Natural killer cell treated with Interleukin-12 subunit alpha and Interleukin-12 subunit beta and Interleukin-15 and Interleukin-18, amount 100 ng/mL, for 72 hours (primary cell): ENCODE results near the gene ARHGAP15. TPM values are rescaled to one million over a fixed set of nuclear protein-coding genes. Genes with fewer than 3 reads are reported as not detected.

Source experiments
- ATAC-seq, 2 donors: fragments of 150-1000 bp; cut with Tn5 transposase in 1 of 2; sonication (Bioruptor Pico), chemical (Tn5 transposase) in 1 of 2; 2 replicates each; pipeline ENCODE4 v1.10.0; 2021
- DNase-seq: peaks from one replicate; pipeline ENCODE4 v3.0.0; 2022; ENCODE audit warnings: low spot score
- H3K27ac Mint-ChIP-seq, 2 donors: 1 replicate in 1 of 2; 2 replicates in 1 of 2; pipeline ENCODE4 v1.8.0; 2022; ENCODE audit warnings: mixed read lengths in 2 of 2, mild to moderate bottlenecking in 1 of 2, moderate library complexity in 1 of 2
- H3K27me3 Mint-ChIP-seq, 2 donors: 1 replicate in 1 of 2; 2 replicates in 1 of 2; pipeline ENCODE4 v1.8.0; 2022; ENCODE audit warnings: mixed read lengths in 2 of 2
- H3K36me3 Mint-ChIP-seq: one replicate; pipeline ENCODE4 v1.8.0; 2022; ENCODE audit warnings: mixed read lengths
- H3K4me1 Mint-ChIP-seq, 2 donors: 1 replicate in 1 of 2; 2 replicates in 1 of 2; pipeline ENCODE4 v1.8.0; 2022; ENCODE audit warnings: low read depth in 2 of 2, mixed read lengths in 2 of 2, mild to moderate bottlenecking in 1 of 2
- H3K4me3 Mint-ChIP-seq: one replicate; pipeline ENCODE4 v1.8.0; 2022; ENCODE audit warnings: mixed read lengths
- H3K9me3 Mint-ChIP-seq: 2 replicates; pipeline ENCODE4 v1.8.0; 2022; ENCODE audit warnings: mixed read lengths
- total RNA-seq, 2 donors: library from RNA; stranded (reverse); gene quantifications; one replicate each; pipeline ENCODE4 v1.2.3, GENCODE V29; 2022

Gene ARHGAP15
- total RNA-seq, 2 donors from 2014 or later, result 80.6 to 133 TPM

DNA sequence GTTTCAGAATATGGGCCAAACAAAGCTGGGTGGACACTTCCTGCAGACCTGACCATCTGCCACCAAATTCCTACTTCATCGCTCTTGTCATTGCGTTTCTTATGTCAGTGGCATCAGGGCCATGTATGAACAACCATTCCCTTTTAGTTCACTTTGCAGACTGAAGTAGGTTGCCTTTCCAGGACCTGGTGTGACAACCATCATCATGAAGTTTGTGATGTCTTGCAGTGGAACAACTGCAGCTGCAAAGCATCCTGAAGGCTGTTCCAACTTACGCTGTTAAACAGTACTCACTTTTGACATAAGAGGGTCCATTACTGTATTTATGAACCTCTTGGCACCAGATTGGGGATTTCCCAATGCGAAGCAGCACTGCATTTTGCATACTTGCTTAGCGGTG lies 511.6 kb downstream of the ARHGAP15 start:
- Mint-ChIP-seq H3K4me1 (peaks cover 5 to 9% of the 10 kb centered on the region in 2 donors), H3K36me3 (peaks cover 18% of the 10 kb centered on the region), H3K27me3 (no peaks in the 10 kb centered on the region), H3K27ac (no peak overlapping the region), H3K9me3 (no peaks in the 10 kb centered on the region), H3K4me3 (no peak overlapping the region)
- DNase-seq (no peak), ATAC-seq (no peak)

DNA sequence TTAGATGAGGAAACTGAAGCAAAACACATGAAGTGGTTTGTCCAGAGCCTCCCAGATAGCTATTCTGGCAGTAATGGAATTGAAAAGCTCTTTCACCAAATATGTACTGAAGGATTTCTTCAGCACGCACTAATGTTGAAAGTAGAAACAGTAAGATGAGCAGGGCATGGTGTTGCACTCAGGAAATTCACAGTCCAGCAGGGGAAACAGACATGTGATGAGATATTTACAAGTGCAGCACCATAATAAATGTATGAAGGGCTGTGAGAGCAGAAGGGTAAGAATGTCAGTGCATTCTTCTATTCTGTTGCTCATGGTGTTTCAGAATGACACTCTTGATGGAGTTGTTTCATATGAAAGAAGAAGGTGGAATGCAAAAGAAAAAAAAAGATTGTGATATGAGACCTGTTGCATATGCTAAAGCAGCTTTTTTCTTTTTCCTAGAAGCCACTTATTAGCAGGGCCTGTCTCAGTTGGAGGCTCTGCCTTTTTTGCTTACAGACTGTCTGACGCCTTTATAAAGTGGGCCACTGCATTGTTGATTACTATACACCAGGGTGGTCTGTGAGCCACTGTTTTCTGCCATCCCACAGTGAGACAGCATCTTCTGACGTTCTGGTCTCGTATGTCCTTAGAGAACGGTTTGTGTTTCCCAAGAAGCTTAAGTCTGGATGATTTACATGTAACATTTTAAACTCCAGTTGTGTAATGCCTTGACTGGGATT lies 516.9 kb downstream of the ARHGAP15 start:
- peaks cover 22% of the 10 kb centered on the region for H3K36me3 Mint-ChIP-seq
- H3K27ac Mint-ChIP-seq, result peak overlapping the region in 1 of 2 donors; percentile 33
- no peaks in the 10 kb centered on the region for H3K9me3 Mint-ChIP-seq
- no peaks in the 10 kb centered on the region for H3K27me3 Mint-ChIP-seq
- DNase-seq (no peak), ATAC-seq (no peak)
- peaks cover 13 to 15% of the 10 kb centered on the region in 2 donors for H3K4me1 Mint-ChIP-seq
- H3K4me3 Mint-ChIP-seq, result no peak overlapping the region

DNA sequence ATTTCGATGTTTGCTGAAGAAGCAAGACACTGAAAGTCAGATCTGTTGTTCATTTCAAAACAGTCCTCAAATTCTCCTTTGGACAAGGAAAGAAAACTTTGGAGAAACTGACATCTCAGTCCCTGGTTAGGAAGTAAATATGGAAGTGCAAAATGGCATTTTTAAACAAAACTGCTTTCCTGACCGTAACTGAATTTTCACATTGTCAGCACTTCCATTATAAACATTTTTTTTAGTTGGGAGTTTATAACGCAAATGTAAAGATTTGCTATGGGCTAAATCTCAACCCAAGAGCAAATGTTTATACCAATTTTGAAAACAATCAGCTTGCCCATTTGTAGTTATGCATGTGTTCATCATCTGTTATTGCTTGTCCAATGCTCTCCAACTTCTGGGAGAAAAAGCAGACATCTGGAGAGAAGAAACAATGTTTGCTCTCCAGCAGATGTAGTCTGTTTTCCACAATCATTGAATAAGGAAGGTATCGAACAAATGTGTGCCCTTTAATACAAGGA lies 520.1 kb downstream of the ARHGAP15 start:
- Mint-ChIP-seq H3K27me3 (no peaks in the 10 kb centered on the region), H3K36me3 (peaks cover 41% of the 10 kb centered on the region), H3K9me3 (peaks cover 8% of the 10 kb centered on the region), H3K27ac (no peak overlapping the region), H3K4me3 (no peak overlapping the region), H3K4me1 (peaks cover 6 to 11% of the 10 kb centered on the region in 2 donors)
- DNase-seq (no peak), ATAC-seq (no peak)

DNA sequence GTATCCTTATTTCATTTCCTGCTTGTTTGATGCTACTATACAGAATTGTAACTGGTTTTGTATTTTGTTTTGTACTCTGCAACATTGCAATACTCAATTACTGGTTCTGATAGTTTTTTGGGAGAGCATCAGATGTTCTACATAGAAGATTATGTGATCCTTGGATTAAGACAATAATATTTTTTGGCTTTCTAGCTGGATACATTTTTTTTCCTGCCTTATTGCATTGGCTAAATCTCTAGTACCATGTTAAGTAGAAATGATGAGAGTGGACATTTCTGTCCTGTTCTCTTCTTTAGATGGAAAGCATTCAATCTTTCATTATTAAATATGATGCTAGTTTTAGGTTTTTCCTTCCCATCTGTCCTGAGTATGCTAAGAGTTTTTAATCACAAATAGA lies 523.5 kb downstream of the ARHGAP15 start:
- no peak overlapping the region for H3K27ac Mint-ChIP-seq
- DNase-seq (no peak), ATAC-seq (no peak)
- no peaks in the 10 kb centered on the region for H3K27me3 Mint-ChIP-seq
- H3K4me3 Mint-ChIP-seq, result no peak overlapping the region
- H3K36me3 Mint-ChIP-seq, result peaks cover 43% of the 10 kb centered on the region
- H3K4me1 Mint-ChIP-seq, result peaks cover 13 to 14% of the 10 kb centered on the region in 2 donors
- peaks cover 8% of the 10 kb centered on the region for H3K9me3 Mint-ChIP-seq

DNA sequence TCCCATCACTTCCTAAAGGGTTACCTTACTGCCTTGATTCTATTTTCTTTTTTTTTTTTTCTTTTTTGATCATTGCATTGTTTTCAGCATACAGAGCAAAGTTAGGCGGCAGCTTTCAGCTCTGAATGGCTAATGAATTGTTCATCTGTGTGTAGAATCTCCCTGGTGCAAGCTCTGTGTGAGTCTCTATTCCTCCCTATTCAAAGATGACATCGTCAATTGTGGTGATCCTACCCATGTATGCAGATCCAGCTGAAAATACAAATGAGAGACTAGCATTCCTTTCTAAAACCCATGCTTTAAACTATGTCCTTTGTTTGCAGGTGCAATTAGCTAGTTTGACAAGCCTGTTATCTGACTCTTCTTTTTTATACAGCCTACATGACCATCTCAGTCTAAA lies 539.0 kb downstream of the ARHGAP15 start:
- Mint-ChIP-seq H3K9me3 (peaks cover 4% of the 10 kb centered on the region), H3K27me3 (no peaks in the 10 kb centered on the region), H3K27ac (no peak overlapping the region), H3K36me3 (peaks cover 12% of the 10 kb centered on the region), H3K4me3 (no peak overlapping the region), H3K4me1 (peaks cover 0 to 6% of the 10 kb centered on the region in 2 donors)
- ATAC-seq (no peak), DNase-seq (no peak)

DNA sequence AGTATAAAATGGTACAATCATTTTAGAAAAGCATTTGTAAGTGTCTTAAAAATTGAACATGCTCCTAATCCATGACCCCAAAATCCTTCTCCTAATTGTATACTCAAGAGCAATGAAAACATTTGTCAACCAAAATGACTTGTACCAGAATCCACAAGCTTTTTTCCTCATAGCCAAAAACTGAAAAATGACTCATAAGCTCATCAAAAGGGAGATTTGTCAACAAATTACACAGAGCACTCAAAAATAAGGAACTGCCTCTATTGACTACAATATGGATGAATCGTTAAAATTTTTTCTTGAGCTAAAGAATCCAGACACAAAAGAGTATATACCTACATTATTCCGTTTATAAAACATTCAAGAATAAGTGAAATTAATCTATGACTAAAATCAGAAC lies 544.8 kb downstream of the ARHGAP15 start:
- no peak for ATAC-seq
- H3K27me3 Mint-ChIP-seq, result no peaks in the 10 kb centered on the region
- H3K4me3 Mint-ChIP-seq, result no peak overlapping the region
- H3K27ac Mint-ChIP-seq, result no peak overlapping the region
- DNase-seq, result no peak
- peaks cover 30% of the 10 kb centered on the region for H3K36me3 Mint-ChIP-seq
- H3K4me1 Mint-ChIP-seq, result peaks cover 15 to 17% of the 10 kb centered on the region in 2 donors
- peaks cover 3% of the 10 kb centered on the region for H3K9me3 Mint-ChIP-seq

DNA sequence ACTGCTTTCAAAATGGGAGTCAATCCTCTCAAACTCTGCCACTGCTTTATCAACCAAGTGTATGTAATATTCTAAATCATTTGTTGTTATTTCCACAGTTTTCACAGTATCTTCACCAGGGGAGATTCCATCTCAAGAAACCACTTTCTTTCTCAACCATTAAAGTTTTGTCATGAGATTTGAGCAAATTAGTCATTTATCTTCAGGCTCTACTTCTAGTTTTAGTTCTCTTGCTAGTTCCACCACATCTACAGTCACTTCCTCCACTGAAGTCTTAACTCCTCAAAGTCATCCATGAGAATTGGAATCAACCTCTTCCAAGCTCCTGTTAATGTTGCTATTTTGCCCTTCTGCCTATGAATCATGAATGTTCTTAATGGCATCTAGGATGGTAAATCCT lies 545.8 kb downstream of the ARHGAP15 start:
- peaks cover 29% of the 10 kb centered on the region for H3K36me3 Mint-ChIP-seq
- no peaks in the 10 kb centered on the region for H3K27me3 Mint-ChIP-seq
- H3K4me1 Mint-ChIP-seq, result peaks cover 15 to 17% of the 10 kb centered on the region in 2 donors
- H3K27ac Mint-ChIP-seq, result peak overlapping the region; percentile 30 to 43
- no peak overlapping the region for H3K4me3 Mint-ChIP-seq
- no peak for DNase-seq
- H3K9me3 Mint-ChIP-seq, result peaks cover 3% of the 10 kb centered on the region
- ATAC-seq, result no peak

DNA sequence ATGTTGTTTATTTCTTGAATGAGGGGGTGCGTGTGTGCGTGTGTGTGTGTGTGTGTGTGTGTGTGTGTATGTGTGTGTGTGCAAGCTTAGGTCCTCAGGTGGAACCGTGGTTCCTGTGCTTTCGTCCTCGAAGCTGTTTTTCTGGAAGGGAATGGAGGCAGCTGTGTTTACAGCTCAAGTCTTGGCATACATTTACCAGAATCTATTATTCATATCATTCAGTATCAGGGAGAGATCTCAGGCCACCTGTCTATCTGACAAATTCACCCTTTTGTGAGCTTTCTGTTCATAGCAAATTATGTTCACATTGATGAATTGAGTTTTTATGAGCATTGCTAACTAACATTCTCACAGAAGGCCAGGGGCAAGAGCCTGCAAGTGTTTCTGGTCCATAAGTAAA lies 550.4 kb downstream of the ARHGAP15 start:
- Mint-ChIP-seq H3K27ac (peak overlapping the region in 1 of 2 donors; percentile 6), H3K4me1 (peaks cover 8 to 10% of the 10 kb centered on the region in 2 donors), H3K9me3 (peaks cover 3% of the 10 kb centered on the region), H3K4me3 (no peak overlapping the region), H3K27me3 (no peaks in the 10 kb centered on the region), H3K36me3 (peaks cover 19% of the 10 kb centered on the region)
- DNase-seq (no peak), ATAC-seq (no peak)

DNA sequence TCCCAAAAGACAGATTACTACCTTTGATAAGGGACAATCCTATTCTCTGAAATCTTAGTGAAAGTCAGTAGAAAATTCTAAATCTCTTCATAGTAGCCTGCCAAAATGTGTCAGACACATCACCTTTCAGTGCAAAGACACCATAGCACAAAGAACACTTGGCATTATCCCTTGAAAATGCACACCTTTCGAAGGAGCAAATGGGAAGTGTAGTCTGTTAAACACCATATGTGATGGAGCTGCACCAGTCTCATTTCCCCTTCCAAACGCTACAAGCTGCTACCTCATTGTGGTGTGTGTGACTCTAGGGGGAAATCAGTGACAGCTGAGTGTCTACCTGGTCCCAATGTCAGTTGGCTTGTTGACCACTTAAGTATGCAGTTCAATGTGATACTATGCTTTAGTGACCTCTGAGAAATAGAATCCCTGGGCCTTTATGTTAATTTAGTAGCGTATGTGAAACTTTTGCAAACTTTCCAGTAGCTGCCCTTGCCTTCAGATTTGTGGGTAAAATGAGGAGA lies 551.7 kb downstream of the ARHGAP15 start:
- Mint-ChIP-seq H3K9me3 (no peaks in the 10 kb centered on the region), H3K36me3 (peaks cover 9% of the 10 kb centered on the region), H3K27me3 (no peaks in the 10 kb centered on the region), H3K27ac (no peak overlapping the region), H3K4me1 (peaks cover 0 to 3% of the 10 kb centered on the region in 2 donors), H3K4me3 (no peak overlapping the region)
- ATAC-seq (no peak), DNase-seq (no peak)

DNA sequence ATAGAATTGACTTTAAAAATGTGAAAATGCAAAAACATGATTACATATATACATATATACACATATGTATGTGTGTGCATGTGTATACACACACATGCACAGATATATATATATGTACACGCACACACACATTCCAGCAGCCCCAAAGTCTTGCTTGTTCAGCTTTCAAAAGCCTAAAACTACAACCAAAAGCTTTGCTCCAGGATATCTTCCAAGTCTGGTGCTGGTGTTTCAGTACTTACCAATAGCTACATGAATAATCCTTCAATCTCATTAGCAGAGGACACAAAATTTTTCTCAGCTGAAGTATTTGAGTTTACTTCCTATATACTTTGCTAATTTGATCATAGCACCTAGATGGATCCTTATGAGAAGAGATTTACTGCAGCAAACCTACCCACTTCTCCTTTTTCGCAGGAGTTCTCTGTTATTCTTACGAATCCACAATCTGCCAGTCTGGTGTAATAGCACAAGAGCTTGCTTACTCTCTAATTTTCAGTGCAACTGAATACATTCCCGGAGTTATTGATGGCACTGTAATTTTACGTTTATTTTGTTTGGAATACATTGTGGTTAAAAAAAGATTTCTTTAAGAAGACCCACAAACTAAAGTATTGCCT lies 553.3 kb downstream of the ARHGAP15 start:
- Mint-ChIP-seq H3K4me1 (peaks cover 1 to 7% of the 10 kb centered on the region in 2 donors), H3K27me3 (no peaks in the 10 kb centered on the region), H3K4me3 (no peak overlapping the region), H3K27ac (no peak overlapping the region), H3K9me3 (no peaks in the 10 kb centered on the region), H3K36me3 (peaks cover 2% of the 10 kb centered on the region)
- DNase-seq (no peak), ATAC-seq (no peak)

DNA sequence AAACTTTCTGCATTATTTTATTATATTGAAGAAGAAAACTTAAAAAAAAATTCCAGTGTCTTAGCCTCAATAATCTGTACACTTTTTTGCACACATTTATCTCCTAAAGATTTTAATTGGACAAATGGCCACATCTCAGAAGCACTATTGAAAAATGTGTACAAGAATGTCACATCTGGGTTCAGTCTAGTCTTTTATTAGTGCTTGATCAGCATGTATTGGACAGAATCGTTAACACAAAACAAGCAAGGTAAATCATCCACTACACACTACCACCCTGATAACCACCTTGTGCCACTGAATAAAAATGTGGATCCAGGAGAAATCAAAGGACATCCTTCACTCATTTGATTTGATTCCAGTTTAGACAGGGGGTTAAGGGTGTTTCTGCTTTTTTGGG lies 554.8 kb downstream of the ARHGAP15 start:
- Mint-ChIP-seq H3K4me1 (peaks cover 4 to 14% of the 10 kb centered on the region in 2 donors), H3K36me3 (no peaks in the 10 kb centered on the region), H3K4me3 (no peak overlapping the region), H3K27ac (no peak overlapping the region), H3K27me3 (no peaks in the 10 kb centered on the region), H3K9me3 (no peaks in the 10 kb centered on the region)
- ATAC-seq (no peak), DNase-seq (no peak)

DNA sequence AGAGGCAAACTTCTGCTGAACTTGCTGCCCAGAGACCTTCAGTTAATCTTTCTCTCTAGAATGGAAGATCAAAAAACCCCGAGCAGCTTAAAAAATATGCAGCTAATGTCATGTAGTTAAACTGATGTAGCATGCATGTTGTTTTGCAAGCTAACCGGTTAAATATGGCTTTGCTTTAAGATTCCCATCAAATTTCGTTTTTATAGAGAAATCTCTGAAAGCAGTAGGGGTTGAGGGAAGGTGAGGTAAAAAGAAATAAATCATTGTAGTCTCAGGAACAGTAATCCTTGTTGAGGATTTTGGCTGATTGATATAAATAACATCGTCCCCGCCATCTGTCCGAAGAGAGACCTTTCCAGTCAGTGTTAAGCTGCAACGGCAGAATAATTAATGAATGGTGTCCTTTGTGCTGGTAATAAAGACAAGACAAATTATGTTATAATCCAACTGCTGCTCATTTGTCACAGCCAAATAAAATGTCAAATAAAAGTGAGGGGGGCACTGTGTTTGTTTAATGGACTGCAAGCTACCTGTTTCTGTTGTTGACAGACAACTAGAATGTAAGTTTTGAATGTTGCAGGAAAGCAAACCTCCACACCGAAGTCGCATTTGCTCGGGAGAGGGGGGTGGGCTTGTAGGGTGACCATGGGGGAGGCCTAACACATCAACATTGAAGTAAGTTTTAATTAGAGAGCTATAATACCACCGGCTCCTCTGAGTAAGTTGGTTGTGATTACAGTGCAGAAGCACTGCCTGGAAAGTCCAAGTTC lies 555.5 kb downstream of the ARHGAP15 start:
- ATAC-seq, result no peak
- no peaks in the 10 kb centered on the region for H3K9me3 Mint-ChIP-seq
- no peaks in the 10 kb centered on the region for H3K27me3 Mint-ChIP-seq
- H3K4me3 Mint-ChIP-seq, result no peak overlapping the region
- no peak overlapping the region for H3K27ac Mint-ChIP-seq
- no peaks in the 10 kb centered on the region for H3K36me3 Mint-ChIP-seq
- no peak for DNase-seq
- H3K4me1 Mint-ChIP-seq, result peaks cover 10 to 22% of the 10 kb centered on the region in 2 donors

DNA sequence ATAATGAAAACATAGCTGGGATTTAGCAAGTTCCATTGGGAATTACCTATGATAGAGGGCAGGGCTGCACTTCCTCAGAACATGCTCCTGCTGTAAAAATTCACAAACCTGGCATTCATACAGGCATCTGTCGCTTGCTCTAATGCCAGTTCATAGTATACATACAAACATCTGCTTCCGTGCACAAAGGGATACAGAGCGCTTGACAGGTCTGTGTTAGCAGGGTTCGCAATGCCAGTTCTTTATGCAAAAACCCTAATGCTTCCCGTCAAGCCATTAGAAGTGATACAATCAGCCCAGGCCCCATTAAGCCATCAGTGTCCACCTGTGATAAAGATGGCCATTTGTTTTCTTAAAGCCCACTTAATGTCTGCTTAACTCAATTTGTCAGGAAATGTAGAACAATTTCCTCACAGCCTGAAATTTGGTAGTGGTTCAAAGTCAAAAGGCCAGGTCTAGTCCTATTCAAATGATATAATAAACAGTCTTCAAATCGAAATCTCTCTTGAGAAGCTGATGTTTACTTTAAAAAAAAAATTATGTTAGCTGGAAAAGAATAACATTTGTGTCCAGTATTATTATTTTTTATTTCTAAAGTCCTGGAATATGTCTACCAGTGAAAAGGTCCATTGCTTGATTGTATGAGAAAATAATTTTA lies 556.3 kb downstream of the ARHGAP15 start:
- no peaks in the 10 kb centered on the region for H3K27me3 Mint-ChIP-seq
- no peak overlapping the region for H3K4me3 Mint-ChIP-seq
- no peak for DNase-seq
- H3K4me1 Mint-ChIP-seq, result peaks cover 11 to 26% of the 10 kb centered on the region in 2 donors
- ATAC-seq, result no peak
- H3K36me3 Mint-ChIP-seq, result no peaks in the 10 kb centered on the region
- H3K9me3 Mint-ChIP-seq, result no peaks in the 10 kb centered on the region
- no peak overlapping the region for H3K27ac Mint-ChIP-seq
